A673 (cell line): Measurements from ENCODE around the gene MARK3.

Experiments
- EZH2 ChIP-seq: fragments of 200-600 bp; sonication (generic); IDR thresholded peaks from 2 replicates; pipeline ENCODE4 v1.6.1; 2017; ENCODE audit warnings: borderline replicate concordance, low read depth, mild to moderate bottlenecking, mixed read lengths, antibody characterized with exemption, low read length; ENCODE audit not compliant: poor library complexity, severe bottlenecking
- TF ChIP-seq, protein P1 (sequence below): fragments of 300-800, 200-600 bp; sonication (generic); conservative IDR thresholded peaks from 2 replicates; pipeline ENCODE4 v1.5.1; 2017; ENCODE audit warnings: low read depth, mild to moderate bottlenecking, antibody characterized with exemption, low read length, moderate library complexity, mixed read lengths

DNA sequence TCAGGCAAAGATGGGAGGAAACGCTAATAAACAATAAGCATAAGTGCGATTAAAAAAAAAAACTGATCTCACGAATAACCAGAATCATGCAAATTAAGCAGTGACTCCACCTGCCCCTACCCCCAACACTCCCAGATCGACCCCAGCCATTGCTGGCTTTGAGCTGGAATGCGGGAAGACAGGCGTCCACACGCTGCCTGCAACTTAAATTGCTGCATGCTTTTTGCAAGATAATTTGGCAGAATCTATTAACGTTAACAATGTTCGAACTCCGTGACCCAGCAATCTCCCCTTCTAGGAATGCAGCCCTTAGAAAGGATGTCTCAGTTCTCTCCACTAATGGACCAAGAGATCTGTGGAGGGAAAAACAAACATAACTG is 138.3 kb downstream of the MARK3 start:
- TF ChIP-seq, protein P1, sequence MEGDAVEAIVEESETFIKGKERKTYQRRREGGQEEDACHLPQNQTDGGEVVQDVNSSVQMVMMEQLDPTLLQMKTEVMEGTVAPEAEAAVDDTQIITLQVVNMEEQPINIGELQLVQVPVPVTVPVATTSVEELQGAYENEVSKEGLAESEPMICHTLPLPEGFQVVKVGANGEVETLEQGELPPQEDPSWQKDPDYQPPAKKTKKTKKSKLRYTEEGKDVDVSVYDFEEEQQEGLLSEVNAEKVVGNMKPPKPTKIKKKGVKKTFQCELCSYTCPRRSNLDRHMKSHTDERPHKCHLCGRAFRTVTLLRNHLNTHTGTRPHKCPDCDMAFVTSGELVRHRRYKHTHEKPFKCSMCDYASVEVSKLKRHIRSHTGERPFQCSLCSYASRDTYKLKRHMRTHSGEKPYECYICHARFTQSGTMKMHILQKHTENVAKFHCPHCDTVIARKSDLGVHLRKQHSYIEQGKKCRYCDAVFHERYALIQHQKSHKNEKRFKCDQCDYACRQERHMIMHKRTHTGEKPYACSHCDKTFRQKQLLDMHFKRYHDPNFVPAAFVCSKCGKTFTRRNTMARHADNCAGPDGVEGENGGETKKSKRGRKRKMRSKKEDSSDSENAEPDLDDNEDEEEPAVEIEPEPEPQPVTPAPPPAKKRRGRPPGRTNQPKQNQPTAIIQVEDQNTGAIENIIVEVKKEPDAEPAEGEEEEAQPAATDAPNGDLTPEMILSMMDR, result no peak
- TF ChIP-seq EZH2, result no peak
